Activated CD8-positive, alpha-beta memory T cell treated with anti-CD3 and anti-CD28 coated beads, Interleukin-2, amount 50 U/mL, for 1 hour (primary cell): ENCODE measurements around the gene UFD1.

Source experiments
- DNase-seq: peaks from one replicate; pipeline ENCODE4 v3.0.0-alpha.2; 2020; ENCODE audit errors: extremely low read depth

Gene UFD1

DNA sequence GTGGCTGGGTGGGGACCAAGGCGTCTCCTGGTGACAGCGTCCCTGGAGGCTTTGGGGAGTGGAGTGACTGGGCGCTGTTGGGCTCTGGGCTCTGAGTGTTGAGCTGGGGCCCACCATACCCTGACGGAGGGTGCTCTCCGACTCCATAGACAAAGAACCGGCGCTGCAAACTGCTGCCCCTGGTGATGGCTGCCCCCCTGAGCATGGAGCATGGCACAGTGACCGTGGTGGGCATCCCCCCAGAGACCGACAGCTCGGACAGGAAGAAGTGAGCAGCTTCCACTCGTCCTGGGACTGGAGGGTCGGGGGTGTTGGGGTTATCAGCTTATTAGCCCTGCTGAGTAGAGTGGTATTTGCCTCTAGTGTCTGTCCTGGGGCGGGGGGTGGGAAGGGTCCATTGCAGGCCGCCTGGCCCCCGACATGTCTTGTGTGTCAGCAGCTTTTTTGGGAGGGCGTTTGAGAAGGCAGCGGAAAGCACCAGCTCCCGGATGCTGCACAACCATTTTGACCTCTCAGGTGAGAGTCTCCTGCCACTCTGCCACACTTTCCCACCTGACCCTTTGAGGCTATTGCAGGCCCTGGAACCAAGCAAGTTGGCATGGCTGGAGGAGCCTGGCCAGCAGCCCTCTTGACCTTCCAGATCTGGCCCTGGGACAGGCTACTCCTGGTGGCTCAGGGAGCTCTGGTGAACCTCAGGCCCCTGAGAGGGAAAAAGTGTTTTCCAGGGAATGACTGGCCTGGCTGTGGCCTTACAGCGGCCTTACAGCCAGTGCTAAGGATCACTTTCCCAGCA, 37.6 kb upstream of the UFD1 start:
- DNase-seq = no peak

DNA sequence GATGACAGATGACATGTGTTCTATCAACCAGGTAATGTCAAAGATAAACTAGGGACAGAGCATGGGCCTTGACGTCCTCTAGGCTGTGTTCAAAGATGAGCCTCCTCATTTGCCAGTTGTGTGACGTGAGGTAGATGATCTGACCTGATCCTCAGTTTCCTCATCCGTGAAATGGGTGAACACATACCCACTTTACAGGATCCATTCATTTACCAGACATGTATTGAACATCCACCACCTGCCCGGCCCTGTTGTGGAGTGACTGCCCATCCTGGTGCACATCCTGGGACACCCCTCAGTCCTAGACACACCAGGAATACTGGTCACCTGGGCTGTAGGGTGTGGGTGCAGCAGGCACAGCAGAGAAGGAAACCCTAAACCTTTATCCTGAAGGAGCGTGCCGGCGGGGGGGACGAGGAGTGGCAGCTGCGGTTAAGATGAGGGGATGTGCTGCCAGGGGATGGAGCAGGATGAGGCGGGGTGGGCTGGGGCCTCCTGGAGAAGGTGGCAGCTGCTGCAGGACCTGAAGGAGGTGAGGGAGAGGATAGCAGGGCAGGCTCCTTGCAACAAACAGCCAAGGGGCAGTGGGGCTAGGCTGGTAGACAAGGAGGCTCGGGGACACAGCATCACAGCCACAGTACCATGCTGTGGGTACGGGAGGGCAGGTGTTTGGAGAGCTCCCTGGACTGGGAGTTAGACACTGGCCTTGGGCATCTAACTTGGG, 36.8 kb upstream of the UFD1 start:
- DNase-seq = no peak

DNA sequence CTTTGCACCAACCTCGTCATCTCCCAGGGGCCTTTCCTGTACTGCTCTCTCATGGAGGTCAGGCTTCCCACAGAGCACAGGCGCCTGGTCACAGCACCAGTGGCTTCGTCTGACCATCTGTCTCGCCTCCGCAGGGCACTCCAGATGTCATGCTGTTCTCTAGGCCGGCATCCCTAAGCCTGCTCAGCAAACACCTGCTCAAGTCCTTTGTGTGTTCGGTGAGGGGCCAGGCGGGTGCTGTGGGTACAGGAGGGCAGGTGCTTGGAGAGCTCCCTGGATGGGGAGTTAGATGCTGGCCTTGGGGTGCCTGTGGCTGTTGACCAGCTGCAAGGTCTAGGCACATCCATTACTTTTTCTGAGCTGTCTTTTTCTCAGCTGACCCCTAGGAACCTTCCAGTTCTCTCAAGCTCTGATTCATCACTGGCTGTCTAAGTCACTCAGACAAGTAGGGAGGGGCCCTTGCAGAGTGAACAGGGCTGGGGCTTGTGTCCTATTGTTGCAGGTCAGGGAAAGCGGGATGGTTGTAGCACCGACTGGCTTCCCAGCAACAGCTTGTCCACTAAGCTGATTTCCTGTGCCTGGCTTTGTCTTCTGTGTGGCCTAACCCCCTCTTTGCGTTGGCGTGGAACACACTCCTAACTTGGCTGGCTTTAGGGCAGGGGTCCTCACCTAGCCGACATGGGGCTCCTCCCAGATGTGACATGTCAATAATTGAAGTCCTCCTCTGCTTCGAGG, 36.0 kb upstream of the UFD1 start:
- no peak for DNase-seq

DNA sequence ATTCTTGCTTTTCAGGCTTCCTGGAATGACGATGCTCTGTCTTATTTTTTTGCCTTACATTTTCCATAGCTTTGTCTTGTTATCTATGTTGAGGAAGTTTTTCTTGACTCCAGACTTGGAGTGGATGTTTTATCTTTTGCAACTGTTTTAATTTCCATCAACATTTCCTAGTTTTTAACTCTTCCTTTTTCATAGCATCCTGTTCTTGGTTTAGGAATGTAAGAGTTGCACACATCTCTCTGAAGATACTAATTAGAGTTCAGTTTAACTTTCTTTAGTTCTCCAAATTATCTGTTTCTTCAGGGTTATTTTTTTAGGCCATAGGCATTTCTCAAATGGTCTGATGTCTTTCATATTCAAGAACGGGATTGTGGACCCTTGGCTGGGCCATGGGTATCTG, 34.8 kb upstream of the UFD1 start:
- no peak for DNase-seq

DNA sequence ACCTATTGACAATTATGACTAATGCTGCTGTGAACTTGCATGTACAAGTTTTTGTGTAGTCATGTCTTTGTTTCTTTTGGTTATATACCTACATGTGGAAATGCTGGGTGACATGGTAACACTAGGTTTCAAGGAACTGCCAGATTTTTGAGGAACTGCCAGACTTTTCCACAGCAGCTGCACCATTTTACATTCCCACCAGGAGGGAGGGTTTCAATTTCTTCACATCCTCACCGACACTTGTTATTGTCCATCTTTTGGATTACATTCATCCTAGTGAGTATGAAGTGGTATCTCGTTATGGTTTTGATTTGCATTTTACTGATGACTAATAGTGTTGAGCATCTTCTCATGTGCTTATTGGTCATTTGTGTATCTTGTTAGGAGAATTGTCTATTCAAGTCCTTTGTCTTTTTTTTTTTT, 31.9 kb upstream of the UFD1 start:
- no peak for DNase-seq

DNA sequence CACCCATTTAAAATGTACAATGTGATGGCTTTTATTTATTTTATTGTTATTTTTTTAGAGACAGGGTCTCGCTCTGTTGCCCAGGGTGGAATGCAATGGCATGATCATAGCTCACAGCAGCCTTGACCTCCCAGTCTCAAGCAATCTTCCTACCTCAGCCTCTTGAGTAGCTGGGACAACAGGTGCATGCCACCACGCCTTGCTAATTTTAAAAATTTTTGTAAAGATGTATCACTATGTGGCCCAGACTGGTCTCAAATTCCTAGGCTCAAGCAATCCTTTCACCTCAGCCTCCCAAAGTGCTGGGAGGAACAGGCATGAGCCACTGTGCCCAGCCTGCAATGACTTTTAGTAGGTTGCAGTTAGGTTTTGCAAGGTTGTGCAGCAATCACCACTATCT, 30.9 kb upstream of the UFD1 start:
- no peak for DNase-seq

DNA sequence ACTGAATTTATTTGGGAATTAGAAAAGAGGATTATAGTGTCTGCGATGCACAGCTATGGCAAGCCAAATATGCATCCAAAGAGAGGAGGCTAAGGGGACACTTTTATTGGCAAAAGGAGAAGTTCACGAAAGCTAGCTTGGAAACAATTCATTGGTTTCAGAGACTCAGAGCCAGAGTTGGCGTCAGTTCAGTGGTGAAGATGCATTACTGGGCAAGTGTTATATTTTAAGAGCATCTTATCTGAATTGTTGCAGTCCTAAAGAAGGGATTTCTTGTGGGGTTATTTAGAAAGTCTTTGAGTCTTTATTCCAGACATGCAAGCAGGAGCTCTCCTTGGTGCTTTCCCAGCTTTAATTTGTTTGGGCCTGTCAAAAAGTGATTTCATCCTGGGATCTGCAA, 30.2 kb upstream of the UFD1 start:
- DNase-seq = no peak

DNA sequence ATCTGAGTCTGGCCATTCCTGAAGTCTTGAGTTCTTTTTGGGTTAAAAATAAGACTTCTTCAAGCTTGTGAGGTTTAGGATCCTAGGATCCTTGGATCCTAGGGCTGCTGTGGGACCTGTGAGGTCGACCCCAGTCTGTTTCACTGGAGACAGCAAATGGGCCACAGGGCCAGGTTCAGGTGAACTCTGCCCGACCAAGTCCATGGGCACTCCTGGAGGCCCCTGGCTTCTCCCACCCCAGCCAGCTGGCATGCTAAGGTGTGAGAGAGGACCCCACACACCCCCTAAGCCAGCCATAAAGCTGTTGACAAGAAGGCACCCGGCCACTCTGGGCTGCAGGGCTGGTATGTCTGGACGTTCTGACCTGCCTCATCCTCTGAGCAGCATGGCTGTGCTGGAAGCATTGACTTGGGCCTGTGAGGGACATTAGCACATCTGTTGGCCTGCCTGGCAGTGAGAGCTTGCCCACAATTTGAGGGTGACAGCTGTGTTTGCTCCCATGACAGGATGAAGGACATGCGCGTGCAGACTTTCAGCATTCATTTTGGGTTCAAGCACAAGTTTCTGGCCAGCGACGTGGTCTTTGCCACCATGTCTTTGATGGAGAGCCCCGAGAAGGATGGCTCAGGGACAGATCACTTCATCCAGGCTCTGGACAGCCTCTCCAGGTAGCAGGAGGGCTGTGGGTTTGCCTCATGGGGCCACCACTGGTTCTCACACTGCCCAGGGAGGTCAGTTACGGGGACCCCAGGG, 29.2 kb upstream of the UFD1 start:
- DNase-seq = no peak

DNA sequence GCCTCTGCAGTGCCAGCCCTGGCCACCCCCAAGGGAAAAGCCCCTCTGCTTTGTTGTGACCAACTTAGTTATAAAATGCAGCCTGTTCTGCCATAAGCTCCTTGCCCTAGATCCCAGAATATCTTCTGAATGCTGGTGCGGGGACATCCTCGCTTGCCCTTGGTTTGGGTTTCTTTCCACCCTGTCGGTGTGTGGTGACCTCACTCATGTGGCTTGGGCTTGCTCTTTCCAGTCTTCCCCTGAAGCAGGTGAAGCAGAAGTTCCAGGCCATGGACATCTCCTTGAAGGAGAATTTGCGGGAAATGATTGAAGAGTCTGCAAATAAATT, 28.5 kb upstream of the UFD1 start:
- no peak for DNase-seq

DNA sequence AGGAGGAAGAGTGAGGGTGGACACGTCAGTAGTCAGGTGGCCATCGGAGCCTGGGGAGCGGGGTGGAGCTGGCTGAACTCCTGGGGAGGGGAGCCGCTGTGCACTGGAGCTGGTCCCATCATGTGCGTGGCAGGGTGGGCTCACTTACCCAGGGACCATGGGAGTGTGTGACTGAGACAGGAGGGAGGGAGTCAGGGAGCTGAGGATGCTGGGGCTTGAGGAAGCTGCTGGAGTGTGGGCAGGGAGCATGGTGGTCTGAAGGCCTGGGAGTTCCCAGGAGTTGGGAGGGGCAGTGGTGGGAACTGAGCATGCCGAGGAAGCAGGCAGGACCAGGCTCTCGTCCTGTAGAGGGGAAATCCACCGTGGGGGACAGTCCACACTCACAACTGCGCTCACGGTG, 27.2 kb upstream of the UFD1 start:
- DNase-seq = no peak

DNA sequence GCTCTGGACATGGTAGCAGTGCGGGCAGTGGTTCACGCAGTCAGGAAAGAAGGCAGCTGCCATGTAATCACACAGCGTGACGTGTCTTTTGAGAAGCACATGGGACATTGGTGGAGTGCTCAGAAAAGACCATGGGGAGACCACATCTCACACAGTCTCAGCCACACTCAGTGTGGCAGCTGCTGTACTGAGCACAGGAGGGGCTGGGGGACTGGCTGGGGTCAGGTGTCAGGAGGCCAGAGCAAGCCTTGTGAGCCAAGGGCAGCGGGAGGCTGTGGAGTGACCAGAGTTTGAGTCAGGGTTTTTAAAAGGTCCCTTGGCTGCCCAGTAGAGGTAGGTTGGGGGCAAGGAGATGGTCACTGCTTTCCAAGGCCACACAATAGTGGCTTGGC, 26.7 kb upstream of the UFD1 start:
- no peak for DNase-seq

DNA sequence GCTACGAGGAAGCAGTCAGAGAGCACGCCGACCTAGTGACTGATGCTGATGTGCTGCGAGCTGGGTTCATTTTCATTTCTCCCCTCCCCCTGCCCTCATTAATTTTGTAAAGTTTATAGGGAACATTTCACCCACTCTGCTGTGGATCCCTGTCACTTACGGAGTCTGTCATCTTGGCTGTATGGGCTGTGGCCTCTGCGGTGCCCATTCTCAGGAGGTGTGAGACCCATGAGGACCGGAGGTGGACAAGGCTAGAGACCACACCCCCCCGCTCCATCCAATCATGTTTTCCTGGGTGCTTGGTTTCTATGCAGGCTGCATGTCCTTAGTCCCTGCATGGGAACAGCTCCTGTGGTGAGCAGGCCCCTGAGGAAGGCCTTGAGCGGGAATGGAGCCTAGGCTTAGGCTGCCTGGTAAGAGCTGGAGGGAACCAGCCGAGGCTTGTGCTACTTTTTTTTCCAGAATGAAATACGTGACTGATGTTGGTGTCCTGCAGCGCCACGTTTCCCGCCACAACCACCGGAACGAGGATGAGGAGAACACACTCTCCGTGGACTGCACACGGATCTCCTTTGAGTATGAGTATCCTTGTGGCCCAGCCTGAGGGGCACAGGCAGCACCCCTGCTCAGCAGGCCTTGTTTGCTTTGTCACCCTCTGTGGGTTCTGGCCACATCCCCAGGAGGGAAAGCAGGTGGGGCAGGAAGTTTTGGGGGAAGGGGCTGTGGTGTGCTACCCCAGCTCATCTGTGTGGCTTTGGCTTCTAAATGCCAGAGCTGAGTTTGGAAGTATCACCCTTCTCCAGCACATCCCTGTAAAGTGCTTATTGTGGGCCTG, 26.1 kb upstream of the UFD1 start:
- no peak for DNase-seq

DNA sequence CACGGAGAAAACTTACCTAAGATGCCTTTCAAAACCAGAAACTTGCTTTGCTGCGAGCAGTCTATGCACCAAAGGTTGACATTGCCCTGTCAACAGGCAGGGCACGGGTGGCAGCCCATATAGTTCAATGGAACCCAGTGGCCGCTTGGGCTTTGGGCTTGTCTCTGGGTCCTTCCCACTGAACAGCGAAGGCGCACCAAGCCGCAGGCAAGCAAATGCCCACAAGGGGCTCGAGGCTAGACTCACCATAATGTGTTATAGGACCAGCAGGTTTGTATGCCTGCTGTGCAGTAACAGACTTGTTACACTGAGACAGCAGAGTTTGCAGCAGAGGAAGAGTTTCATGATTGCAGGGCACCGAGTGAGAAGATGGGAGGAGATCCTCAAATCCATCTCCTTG, 24.9 kb upstream of the UFD1 start:
- DNase-seq = no peak

DNA sequence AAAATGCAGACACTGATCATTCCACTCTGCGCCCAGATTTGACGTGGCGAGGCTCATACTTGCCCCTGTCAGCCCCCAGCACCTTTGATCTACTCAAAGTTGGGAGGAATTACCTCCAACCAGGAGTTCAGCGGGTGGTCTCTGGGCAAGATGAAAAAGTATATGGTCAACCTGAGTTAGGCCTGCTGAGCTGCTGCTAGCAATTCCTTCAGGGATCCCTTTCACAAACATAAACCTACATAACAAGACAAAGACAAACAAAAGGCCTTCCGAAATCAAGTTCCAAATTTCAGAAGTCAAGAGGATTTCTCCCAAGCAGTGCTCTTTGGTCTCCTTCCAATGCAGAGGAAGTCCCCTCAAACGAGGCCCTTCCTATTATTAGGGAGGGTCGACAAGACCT, 24.4 kb upstream of the UFD1 start:
- DNase-seq = no peak

DNA sequence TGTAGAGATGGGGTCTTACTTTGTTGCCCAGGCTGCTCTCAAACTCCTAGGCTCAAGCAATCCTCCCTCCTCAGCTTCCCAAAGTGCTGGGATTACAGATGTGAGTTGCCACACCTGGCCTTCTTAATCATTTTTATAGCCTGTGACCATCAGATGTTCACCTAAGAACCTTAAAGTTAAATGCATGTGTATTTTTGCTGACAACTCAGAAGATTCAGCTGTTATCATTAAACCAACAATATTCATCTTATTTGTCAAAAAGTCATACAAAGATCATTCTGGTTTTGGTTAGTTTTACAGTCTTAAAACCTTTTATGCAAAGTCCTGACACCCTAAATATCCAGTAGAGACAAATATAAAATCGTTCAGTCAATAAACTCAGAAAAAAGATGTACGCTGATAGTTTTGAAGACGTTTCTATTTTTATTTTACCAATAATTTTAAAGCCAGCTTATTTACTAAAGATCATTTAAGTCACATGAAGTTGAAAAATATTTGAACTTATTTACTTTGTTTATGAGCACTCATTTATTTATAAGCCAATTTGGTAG, 23.0 kb upstream of the UFD1 start:
- no peak for DNase-seq

DNA sequence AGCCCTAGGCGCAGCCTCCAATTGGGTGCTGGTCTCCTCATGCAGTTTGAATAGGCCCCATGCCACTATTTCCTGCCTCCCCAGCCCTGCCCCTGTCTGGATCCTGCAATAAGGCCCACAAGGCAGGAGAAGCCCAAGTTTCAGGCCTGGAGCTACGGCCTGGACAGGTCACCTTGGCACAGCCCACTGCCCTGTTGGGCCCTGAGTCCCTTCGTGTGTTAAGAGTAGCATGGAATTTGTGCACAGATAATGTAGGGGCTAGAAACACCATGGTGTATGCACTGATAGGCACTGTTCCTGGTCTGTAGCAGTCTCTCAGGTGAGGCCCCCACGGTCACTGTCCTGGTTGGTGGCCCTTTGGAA, 20.9 kb upstream of the UFD1 start:
- DNase-seq = no peak

DNA sequence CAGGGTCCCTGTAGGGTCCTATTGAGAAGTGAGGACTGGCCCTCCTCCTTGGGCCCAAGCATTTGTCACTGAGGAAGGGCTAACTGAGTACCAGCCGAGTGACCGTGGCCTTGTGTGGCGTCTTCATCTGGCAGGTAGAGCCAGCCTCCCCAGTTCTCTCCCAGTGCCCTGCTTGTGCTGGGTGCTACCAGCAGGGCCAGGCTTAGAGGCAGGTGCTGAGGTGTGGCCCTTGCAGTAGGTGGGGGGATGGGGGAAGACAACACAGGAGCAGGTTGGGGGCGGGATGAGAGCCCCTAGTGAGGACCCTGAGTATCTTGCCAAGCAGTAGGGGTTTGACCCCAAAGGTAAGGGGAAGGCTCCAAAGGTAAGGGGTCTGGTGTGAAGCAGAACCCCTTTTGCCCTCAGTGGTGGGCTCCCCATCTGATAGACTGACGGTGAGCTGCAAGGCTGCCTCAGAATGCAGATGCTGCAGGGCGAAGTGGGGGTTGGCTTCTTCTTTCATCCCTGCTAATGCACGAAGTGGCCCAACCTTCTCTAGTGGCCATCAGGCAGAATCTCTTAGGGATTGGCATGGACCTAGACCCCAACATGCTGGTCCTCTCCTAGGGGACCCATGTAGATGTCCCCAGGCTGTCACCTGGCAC, 20.4 kb upstream of the UFD1 start:
- no peak for DNase-seq

DNA sequence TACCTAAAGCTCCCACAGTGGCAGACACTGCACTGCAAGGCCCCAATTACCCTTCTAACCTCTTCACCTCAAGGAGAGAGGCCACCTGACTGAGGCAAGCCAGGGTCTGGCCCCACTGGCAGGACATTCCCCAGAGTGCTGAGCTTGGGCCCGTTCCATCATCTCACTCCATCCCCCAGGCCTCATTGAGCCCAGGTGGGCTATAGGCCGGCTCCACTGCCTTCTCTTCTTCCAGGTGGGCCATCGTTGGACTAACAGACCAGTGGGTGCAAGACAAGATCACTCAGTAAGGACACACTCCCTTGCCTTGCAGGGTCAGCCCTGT, 19.8 kb upstream of the UFD1 start:
- no peak for DNase-seq

DNA sequence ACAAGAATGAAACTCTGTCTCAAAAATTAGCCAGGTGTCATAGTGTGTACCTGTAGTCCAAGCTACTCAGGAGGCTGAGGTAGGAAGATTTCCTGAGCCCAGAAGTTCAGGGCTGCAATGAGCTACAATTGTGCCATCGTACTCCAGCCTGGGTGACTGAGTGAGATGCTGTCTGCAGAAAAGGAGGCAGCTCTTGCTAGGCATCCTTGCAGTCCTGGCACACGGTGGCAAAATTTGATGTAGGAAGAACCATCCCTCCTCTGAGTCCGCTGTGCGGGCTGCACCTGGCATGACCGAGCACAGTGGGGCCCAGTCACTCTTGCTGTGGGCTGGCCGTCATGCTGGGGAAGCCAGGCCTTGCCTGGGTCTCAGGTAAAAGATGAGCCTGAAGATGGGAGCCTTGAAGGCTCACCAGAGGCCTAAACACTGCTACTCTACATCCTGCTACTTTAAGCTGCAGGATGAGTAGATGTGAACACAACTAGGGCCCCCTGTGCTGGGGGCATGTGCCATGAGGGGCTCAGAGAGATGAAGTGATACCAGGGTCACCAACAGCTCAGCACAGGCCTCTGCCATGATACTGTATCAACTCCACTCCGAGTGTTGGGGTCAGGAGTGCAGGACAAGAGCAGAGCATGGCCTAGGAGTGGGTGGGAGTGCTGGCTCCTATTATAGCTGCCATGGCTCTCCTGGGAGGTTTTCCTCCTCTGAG, 19.3 kb upstream of the UFD1 start:
- no peak for DNase-seq

DNA sequence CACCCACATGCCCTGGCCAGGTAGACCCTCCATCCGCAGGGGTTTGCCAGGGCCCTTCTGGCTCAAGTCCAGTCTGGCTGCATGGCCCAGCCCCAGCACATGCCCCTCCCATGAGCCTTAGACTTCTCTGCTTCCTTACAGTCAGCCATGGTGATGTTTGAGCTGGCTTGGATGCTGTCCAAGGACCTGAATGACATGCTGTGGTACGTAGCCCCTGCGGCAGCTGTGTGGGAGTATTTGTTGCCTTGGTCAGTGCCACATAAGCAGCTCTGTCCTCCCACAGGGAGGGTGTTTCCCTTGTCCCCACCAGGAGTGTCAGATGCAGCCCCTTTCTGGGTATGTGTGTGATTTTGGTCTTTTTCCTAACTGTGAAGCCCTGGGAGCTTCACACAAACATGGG, 18.3 kb upstream of the UFD1 start:
- no peak for DNase-seq
